ENCODE measurements around the gene CCDC60.

The CCDC60 gene, protein sequence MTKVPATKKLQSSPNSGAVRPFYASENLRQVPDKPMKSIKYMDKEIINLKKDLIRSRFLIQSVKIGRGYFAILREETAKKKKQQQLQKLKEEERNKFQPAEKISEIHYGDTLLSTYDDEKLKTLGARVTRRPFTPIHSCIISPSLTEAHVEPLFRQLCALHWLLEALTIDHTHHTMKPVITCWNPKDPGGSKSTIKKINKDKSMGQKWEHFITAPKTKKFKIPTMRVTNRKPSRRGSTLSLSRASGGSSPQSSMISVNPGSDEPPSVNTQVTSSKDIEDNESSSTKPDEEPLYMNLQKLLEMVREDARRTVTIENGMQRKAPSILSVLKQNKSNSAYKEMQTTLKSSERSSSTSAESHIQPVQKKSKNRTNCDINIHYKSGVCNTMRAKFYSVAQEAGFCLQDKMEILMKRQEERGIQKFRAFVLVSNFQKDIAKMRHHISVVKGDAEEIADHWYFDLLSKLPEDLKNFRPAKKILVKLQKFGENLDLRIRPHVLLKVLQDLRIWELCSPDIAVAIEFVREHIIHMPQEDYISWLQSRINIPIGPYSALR

DNA sequence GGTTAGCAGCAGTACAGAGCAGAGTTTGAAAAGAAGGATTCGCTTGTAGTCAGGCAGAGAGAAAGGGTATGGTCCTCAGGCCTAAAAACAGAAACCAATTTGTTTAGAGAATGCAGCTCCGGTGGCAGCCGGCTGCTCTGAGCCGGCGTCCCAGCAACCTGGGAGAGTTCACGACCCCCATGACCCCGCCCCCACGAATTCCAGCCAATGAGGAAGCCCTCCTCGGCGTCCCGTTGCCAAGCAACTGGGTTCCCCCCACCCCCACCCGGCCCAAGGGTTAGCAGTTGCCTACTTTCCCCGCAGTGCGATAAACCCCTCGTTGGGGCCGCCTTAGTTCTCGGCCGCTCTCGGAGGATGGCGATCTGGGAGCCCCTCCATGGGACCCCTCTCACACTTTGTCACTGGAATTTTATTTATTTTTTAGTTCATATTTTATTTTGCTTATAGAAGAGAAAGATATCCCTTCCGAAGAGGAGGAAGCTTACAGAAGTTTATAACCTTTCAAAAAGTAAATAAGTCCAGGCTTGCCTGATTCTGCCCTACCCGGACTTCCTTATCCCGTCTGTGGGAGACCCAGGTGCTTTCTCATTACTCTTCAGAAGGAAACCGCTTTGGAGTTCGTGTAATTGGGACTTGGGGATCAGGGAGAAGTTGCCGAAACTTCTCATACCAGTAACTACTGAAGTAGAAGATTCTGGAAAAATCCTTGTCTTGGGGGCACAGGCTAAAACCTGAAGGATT is at the start of gene CCDC60:
Gene CCDC60 (plus strand): TSS at position 300 of the 741 bp plus-strand sequence. CDS start 448 bp downstream, outside the sequence.
- DNase-seq (ENCODE audit: low read depth, low spot score): no peak

DNA sequence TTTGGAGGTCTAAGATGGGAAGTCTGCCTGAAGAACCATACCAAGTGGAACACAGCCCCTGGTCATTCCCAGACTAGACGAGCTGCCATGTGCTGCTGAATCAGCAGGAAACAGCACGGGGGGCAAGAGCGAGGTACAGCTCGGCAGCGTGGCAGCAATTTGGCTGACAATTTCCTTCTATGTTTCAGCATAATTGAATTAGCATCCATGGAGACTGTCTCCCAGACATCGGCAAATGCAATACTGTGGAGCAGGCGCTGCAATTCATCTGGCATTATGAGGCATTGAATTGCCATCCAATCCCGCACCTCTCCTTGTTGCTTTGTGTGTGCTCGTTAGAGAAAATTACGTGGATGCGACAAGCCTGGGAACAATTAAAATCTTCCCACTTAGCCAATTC is 46.0 kb upstream of the CCDC60 start:
- no peak for DNase-seq (ENCODE audit: low read depth, low spot score)

DNA sequence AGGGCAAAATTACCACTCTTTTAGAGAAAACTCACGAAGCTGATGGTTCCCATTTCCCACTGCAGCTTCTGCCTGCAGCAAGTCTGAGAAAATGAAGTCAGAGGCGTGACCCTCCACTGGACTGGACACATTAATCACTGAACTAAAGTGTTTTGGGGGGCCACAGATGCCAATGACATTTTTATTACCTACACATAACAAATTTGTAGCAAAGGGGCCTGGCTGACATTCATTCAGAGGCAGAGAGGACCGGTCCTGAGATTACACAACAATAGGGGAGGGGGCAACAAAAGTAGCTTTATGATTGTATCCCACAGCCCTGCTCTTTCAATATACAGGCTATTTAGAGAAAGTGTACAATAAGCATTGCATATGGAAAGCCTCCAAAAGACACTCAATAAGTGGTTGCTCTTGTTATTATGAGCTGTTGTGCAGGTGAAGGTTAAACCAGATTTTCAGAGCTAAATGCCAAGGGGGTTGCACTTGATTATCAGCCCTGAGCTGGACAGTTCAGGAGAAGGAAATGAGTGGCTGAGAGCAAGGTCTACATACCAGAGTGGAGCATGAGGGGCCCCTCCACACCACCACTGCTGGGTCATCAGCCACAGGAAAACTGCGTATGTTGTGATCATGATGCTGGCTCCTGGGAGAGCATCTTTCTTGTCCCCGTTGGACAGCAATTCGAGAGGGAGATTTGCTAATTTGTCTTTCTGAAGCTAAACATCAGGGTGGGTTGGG is 41.5 kb upstream of the CCDC60 start:
- DNase-seq (ENCODE audit: low read depth, low spot score): no peak

DNA sequence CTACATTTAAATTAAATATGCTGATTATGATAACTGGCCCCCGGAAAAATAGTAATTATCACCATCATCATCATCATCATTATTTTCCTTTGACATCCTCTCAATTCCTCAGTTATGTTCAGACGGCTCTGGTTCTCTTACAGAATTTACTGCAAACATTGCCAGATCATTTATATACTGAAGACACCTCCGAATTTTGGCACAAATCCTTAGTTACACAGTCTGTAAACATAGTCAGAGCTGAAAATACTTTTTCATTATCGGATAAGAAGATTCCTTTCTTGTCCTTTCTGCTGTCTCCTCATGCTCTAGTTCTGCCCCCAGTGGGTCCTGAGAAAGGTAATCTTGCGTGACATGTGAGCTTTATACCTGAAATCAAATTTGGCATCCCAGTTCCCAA is 40.3 kb upstream of the CCDC60 start:
- DNase-seq (ENCODE audit: low read depth, low spot score): no peak

DNA sequence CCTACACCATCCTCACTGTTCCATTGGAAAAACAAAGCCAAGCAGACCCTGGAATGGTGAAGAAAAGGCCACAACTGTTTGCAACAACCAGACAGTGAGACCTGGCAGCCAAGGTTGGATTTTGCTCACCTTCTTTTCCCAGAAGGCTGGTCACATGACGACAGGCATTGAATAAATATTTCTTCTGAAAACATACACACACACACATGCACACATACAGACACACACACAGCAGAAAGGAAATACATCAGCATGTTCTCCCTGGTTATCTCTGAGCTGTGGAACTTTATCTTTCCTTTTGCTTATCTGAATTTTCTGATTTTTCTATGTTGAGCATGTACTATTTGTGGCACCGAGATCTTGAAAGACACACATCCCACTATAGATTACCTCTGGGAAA is 38.0 kb upstream of the CCDC60 start:
- DNase-seq (ENCODE audit: low read depth, low spot score): no peak

DNA sequence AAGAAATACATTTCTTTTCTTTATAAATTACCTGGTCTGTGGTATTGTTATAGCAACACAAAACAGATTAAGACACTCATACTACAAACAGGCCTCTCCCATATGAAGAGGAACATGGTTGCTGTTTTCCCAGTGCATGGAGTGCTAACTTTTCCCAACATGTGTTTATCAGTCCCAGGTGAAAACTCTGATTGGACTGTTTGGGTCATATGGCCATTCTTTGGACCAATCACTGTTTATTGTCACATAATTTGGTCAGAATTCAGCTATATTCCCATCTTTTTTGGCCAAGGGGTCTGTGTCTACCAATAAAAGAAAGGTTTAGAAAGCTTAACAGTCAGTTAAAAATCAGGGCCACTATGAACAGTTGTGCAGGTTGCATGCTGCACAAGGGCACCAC is 35.4 kb upstream of the CCDC60 start:
- DNase-seq (ENCODE audit: low read depth, low spot score): no peak

DNA sequence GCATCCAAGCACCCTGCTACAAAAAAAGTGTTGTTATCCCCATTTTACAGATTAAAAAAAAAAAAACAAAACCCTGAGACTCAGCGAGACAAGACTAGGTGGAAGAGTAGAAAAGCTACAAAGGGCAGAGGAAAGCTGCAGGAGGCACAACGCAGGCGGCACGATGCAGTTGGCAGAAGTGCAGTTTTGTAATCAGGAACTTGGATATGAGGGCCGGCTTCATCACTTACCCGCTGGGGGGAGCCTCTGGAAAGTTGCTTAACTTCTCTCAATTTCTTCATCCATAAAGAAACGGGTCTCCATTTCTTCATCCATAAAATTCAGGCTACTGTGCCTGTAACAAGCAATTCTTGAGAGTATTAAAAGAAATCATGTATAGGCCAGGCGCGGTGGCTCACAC is 33.1 kb upstream of the CCDC60 start:
- no peak for DNase-seq (ENCODE audit: low read depth, low spot score)

DNA sequence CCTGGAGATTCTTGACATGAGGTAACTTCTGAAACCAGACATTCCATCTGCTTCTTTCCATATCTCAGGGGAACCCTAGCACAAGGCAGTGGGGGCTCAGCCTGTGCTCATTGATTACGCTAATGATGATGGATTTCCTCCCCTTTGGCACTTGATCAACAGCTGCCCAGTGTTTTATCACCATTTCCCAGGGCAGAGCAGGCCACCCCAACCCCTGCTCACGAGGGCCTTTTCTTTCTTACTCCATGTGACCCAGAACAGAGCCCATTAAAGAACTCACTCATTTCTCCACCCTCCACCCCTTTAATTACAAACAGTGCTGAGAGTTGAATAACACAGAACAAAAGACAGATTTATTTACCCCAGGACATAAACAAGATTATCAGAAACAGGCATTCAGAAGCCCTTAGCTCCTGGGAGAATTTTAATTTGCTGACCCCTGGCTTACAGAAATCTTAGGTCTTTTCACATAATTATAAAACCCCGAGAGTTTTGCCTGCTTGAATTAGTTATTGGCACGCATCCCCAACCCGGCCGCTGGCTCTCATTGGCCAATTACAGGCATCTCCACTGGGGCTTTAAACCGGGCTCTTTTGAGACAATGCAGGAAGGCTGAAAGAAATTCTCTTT is 32.0 kb upstream of the CCDC60 start:
- no peak for DNase-seq (ENCODE audit: low read depth, low spot score)

DNA sequence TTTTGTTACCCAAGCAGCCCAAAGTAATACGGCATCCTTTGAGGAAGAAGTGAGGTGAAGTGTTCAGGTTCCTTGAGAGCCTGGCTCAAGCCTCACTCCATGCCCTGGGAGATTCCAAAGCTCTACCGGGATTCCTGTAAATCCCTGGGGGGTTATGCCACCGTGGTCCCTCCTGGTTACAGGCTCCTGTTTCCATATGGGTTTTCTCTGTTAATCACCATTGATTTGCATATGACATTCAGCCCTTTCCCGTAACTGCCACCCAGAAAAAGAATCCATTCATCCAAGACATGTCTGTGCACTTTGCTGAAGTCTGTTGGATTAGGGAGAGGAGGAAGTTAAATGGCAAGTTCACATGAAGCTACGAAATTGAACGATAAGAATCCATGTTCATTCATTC is 27.9 kb upstream of the CCDC60 start:
- DNase-seq (ENCODE audit: low read depth, low spot score): no peak

DNA sequence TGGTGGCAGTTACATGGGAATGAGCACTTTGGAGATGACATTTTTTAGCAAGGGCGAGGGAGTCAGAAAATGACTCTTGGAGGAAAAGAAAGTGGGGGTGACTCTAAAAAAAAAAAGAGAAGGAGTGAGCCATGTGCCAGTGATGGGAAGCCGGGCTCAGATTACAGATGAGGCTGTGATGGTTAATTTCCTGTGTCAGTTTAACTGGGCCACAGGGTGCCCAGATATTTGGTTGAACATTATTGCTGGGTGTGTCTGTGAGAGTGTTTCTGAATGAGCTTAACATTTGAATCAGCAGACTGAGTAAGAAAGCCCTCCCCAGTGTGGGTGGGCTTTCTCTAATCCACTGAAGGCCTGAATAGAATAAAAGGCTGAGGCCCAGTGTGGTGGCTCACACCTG is 26.8 kb upstream of the CCDC60 start:
- DNase-seq (ENCODE audit: low read depth, low spot score): no peak

DNA sequence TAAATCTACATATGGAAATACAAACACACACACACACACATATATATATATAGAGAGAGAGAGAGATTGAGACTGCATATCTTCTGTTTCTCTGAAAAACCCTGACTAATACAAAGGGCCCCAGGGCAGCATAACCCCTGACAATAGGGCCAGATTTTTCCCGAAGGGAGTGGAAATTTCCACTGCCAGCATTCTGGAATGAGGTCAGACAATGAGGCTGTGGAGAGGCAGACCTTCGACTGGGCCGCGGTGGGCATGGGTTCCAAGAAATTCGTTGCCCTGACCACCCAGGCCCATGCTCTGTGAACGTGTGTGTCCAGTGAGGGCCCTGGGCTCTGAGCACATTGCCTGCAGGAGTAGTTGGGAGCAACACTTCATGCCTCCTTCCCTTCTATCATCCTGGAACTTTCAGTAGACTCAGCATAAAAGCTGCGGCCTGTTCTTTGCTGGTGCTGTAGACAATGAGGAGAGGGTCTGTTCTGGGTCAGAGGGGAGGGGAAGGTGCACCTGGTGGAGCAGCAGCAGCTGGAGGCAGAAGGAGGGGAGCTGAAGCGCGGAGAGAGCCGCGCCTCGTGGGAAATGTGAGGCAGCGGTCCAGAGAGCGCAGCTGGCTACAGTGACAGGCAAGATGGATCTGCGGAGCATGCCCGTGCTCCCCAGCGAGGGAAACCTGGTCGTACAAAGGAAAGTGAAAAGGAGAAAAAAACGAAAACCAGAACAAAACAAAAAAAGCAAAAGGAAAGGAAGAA is 25.6 kb upstream of the CCDC60 start:
- DNase-seq (ENCODE audit: low read depth, low spot score): no peak

DNA sequence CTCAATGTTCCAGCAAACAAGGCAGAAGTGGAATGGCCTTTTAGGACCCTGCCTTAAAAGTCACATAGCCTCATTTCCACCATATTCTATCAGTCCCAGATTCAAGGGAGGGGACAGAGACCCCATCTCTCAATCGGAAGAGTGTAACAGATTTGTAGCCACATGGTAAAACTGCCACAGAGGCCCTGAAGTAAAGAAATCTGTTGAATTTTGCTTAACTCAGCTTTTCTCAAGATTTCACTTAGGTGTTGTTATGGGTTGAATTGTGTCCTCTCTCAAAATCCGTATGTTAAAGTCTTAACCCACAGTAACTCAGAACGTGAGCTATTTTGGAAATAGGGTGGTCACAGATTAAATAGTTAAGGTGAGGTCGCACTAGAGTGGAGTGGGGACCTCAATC is 22.7 kb upstream of the CCDC60 start:
- no peak for DNase-seq (ENCODE audit: low read depth, low spot score)

DNA sequence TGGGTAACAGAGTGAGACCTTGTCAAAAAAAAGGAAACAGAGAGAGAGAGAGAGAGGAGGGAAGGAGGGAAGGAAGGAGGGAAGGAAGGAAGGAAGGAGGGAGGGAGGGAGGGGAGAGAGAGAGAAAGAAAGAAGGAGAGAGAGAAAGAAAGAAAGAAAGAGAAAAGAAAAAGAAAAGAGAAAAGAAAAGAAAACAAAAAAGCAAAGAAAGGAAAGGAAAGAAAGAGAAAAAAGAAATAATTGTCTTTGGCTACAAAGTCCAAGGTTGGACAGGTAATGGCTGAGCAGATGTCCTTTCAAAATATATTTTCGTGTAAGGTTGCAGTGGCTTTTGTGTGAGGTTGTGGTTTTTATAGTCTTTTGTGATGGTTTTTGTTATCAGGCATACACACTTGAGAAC is 21.6 kb upstream of the CCDC60 start:
- DNase-seq (ENCODE audit: low read depth, low spot score): no peak

DNA sequence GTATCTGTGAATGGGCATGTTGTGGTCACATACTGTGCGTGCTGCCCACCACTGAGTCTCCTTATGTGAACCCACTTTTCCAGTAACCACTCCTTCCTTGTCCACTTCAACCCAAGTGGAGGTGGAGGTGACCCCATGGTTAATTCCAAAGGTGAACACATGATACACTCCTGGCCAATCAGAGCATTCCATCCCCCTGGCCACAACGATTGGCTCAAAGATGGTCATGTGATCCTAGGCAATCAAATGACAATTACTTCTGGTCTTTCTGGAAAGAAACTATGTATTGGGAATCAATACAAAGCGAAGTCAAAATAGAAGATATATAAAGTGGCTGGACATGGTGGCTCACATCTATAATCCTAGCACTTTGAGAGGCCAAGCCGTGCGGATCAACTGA is 20.2 kb upstream of the CCDC60 start:
- DNase-seq (ENCODE audit: low read depth, low spot score): no peak

DNA sequence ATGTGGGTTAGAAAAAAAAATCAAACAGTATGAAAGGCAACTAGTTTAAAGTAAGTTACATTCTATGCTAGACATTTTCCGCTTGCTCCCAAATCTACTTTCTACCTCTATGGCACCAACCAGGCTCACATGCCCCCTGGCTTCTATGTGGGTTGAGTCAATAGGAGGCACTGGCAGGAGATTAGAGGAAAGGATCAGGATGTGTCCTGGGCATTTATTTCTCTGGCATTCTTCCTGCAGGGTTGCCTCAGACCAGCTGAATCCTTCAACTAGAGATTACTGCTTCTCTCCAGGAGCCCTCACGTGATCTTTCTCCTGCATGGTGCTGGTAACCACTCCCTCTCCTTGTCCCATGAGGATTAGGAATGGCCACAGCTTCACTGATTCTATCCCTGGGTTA is 14.9 kb upstream of the CCDC60 start:
- no peak for DNase-seq (ENCODE audit: low read depth, low spot score)

DNA sequence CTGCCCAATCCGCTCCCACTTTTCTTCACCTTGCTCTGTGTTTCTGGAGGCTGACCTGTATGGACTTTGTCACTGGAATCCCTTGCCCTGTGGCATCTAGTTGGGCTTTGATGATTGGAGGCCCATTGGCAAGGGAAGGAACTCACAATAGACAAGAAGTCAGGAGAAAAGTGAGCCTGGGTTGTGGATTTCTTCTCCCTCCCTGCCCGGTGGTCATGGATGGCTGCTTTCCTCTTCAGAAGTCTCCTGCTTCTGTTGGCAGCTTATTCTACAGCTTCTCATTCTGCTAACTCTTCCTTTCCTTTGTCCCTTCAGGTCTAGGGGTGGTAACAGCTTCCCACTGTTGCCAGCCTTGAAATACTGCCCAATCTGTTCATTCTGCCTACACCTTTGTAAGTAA is 13.9 kb upstream of the CCDC60 start:
- no peak for DNase-seq (ENCODE audit: low read depth, low spot score)

DNA sequence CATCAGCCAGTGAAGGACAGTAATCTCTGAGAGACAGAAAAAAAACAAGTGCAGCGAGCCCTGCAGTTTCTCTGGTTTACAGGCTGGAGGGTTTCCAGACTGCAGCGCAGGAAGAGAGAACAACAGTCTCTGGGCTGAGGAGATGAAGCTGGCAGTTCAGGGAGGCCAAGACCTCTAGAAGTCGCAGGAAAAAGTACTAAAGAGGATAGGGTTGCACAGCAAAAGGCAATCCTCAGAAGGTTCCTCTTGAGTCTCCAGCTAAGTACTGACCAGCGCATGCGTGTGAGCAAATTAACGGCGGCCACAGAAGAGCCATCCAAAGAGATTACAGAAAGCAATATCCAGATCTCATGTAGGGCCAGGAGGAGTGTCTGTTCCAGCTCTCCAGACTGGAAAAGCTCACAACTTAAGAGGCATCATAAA is 12.2 kb upstream of the CCDC60 start:
- DNase-seq (ENCODE audit: low read depth, low spot score): no peak

DNA sequence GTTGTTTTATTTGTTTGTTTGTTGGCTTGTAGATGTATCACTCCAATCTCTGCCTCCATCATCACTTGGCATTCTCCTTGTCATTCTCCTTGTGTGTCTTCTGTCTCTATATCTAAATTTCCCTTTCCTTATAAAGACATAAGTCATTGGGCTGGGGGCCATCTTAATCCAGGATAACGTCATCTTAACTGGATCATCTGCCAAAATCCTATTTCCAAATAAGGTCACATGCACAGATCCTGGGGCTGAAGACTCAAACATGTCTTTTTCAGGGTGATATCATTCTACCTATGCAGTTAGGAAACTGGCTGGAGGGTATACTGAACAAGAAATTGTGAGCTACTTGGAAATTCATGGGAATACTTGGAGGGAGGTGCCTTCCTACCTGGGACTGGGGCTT is 8.7 kb upstream of the CCDC60 start:
- no peak for DNase-seq (ENCODE audit: low read depth, low spot score)

DNA sequence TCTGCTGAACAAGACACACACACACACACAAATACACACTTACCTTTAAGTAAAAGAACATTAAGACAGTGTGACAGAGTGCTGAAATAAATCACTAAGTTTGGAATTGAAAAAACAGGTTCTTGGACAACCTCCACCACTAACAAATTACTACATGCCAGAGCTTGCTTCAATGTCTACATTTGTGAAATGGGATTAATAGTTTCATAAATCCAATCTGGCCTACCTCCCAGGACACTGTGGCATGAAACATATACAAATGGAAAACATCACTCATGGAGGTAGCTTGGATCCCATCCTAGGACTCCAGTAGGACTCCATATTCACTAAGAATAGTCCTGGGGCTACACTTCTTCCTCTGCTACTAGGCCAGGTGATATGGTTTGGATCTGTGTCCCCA is 8.2 kb upstream of the CCDC60 start:
- no peak for DNase-seq (ENCODE audit: low read depth, low spot score)

DNA sequence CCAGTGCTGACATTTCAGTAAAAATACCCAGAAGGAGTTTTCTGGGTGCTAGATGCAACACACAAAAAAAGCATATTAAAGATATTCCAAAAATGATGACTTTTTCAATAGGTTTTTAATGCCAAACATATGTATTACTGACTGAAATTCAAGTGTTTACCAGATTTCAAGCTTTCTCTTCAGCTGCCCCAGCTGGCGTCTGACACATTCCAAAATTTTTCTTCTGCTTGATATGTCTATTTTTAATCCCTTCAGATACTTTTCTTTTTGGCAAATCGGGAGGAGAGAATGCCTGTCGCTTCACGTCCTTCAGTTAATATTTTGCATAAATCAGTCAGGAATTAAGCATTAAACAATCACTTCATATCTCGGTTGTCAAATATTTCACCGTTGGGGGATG is 7.1 kb upstream of the CCDC60 start:
- no peak for DNase-seq (ENCODE audit: low read depth, low spot score)

DNA sequence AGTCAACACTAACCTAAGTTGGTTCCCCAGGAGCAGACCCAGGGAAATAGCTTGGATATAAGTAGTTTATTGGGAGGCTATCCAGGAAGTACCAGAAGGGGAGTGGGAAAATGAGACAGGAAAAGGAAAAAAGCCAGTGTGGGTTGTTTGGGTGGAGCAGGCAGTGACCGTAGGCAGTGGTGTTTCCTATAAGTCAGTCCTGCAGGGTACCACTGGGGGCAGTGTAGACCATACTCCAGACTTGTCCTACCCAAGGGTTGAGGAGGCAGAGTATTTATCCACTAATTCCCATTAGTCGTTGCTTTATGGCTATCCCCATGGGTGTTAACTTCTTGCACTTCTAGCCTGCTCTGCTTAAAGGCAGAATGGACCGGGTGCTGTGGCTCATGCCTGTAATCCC is 6.4 kb upstream of the CCDC60 start:
- DNase-seq (ENCODE audit: low read depth, low spot score): no peak

All from smooth muscle cell of the brain vasculature (primary cell).